A549 (cell line): ENCODE data around the gene C1QTNF3. TPM values are rescaled to one million over a fixed set of nuclear protein-coding genes. Genes with fewer than 3 reads are reported as not detected.

Experiments
- ATAC-seq, 2 experiments: fragments of 200-7000 bp in 1 of 2; fragments of >200 bp in 1 of 2; cut with Nextera tagmentation in 1 of 2; cut with Tn5 transposase in 1 of 2; 3 replicates each; pipeline versions ENCODE4 v1.8.0 to v1.9.1; 2018 to 2020; ENCODE audit warnings: mild to moderate bottlenecking in 1 of 2, moderate library complexity in 1 of 2
- CTCF ChIA-PET: fragments of 300-600 bp; sonication (Branson Sonifier 250); formaldehyde crosslinking; extraction: SDS; loops from one replicate; lab custom pipeline; 2021; ENCODE audit warnings: antibody characterized with exemption, inconsistent platforms; lab: Yijun Ruan, JAX
- POLR2A ChIA-PET: fragments of 350-600 bp; formaldehyde crosslinking; extraction: SDS; loops from one replicate; lab custom pipeline; 2021; ENCODE audit warnings: antibody characterized with exemption, inconsistent platforms; lab: Yijun Ruan, JAX
- DNase-seq, 2 experiments: peaks; one replicate each; pipeline versions ENCODE4 v3.0.0 to v3.0.0-alpha.2; 2011 to 2016; ENCODE audit warnings: low read depth in 1 of 2, low spot score in 1 of 2
- FAIRE-seq: peaks from 2 replicates; lab custom pipeline; 2011; peaks lifted over from hg19 to GRCh38; lab: Jason Lieb, UNC
- H3K27ac ChIP-seq, 2 experiments: fragments of >200 bp; sonication (Bioruptor Twin); formaldehyde crosslinking; 3 replicates each; pipeline ENCODE4 v1.5.1; 2016 to 2017
- H3K4me1 ChIP-seq: fragments of >200 bp; sonication (Bioruptor Twin); formaldehyde crosslinking; 3 replicates; pipeline ENCODE4 v1.6.1; 2016
- H3K4me2 ChIP-seq: fragments of >200 bp; sonication (Bioruptor Twin); formaldehyde crosslinking; 3 replicates; pipeline ENCODE4 v1.6.1; 2016
- H3K4me3 ChIP-seq: fragments of >200 bp; sonication (Bioruptor Twin); formaldehyde crosslinking; 3 replicates; pipeline ENCODE4 v1.5.1; 2016
- H3K9me3 ChIP-seq: fragments of >200 bp; sonication (Bioruptor Twin); formaldehyde crosslinking; 3 replicates; pipeline ENCODE4 v1.6.1; 2016
- CEBPB ChIP-seq, 2 experiments: fragments of >200 bp in 1 of 2; sonication (Bioruptor Twin) in 1 of 2; formaldehyde crosslinking in 1 of 2; IDR thresholded peaks; 2 replicates each; pipeline ENCODE4 v1.6.1; 2012 to 2016
- EHMT2 ChIP-seq: fragments of 200-600 bp; sonication (generic); IDR thresholded peaks from 2 replicates; pipeline ENCODE4 v1.6.1; 2016; ENCODE audit warnings: antibody characterized with exemption, low read depth, mild to moderate bottlenecking, moderate library complexity
- ELK1 ChIP-seq: fragments of 150-350 bp; IDR thresholded peaks from 2 replicates; pipeline ENCODE4 v1.6.1; 2014; ENCODE audit warnings: low read depth, mild to moderate bottlenecking, low read length
- HEYL ChIP-seq: fragments of 250-450 bp; sonication (Bioruptor Pico); IDR thresholded peaks from 2 replicates; pipeline ENCODE4 v1.8.0; 2021; ENCODE audit warnings: mild to moderate bottlenecking, moderate library complexity
- HMGXB4 ChIP-seq: fragments of 250-450 bp; sonication (Bioruptor Pico); IDR thresholded peaks from 2 replicates; pipeline ENCODE4 v1.5.0; 2021; ENCODE audit warnings: mild to moderate bottlenecking, moderate library complexity, borderline replicate concordance
- HOXB13 ChIP-seq: fragments of 250-450 bp; sonication (Bioruptor Pico); IDR thresholded peaks from 2 replicates; pipeline ENCODE4 v1.5.0; 2020; ENCODE audit warnings: low read depth, mild to moderate bottlenecking, moderate library complexity
- KDM1A ChIP-seq: fragments of 200-600 bp; sonication (generic); IDR thresholded peaks from 2 replicates; pipeline ENCODE4 v1.6.1; 2016; ENCODE audit warnings: low read depth, mild to moderate bottlenecking
- NPAS2 ChIP-seq: fragments of 250-450 bp; sonication (Bioruptor Pico); IDR thresholded peaks from 2 replicates; pipeline ENCODE4 v1.8.0; 2022; ENCODE audit warnings: mild to moderate bottlenecking, moderate library complexity, borderline replicate concordance
- PBX3 ChIP-seq: IDR thresholded peaks from 2 replicates; pipeline ENCODE4 v1.6.1; 2012
- PHF8 ChIP-seq: fragments of 200-600 bp; sonication (generic); IDR thresholded peaks from 2 replicates; pipeline ENCODE4 v1.6.1; 2016; ENCODE audit warnings: low read depth, mild to moderate bottlenecking, antibody characterized with exemption, moderate library complexity, borderline replicate concordance
- POLR2A ChIP-seq: IDR thresholded peaks from 2 replicates; pipeline ENCODE4 v1.6.1; 2012; ENCODE audit warnings: mild to moderate bottlenecking, low read length
- POLR2AphosphoS2 ChIP-seq: conservative IDR thresholded peaks from 2 replicates; pipeline ENCODE4 v1.6.1; 2012; ENCODE audit warnings: low read length, improper control_type of control experiment, inconsistent platforms
- RAD21 ChIP-seq, 2 experiments: fragments of >200 bp in 1 of 2; sonication (Bioruptor Twin) in 1 of 2; formaldehyde crosslinking in 1 of 2; IDR thresholded peaks in 1 of 2; conservative IDR thresholded peaks in 1 of 2; 2 replicates in 1 of 2; 3 replicates in 1 of 2; pipeline ENCODE4 v1.6.1; 2012 to 2018; ENCODE audit warnings: inconsistent platforms in 1 of 2
- RARB ChIP-seq: fragments of 250-450 bp; sonication (Bioruptor Pico); IDR thresholded peaks from 2 replicates; pipeline ENCODE4 v1.8.0; 2021; ENCODE audit warnings: mild to moderate bottlenecking, moderate library complexity
- REST ChIP-seq: fragments of 200-600 bp; sonication (generic); IDR thresholded peaks from 2 replicates; pipeline ENCODE4 v1.6.1; 2016; ENCODE audit warnings: antibody characterized with exemption, mild to moderate bottlenecking, moderate library complexity
- SREBF2 ChIP-seq: fragments of 450-650 bp; IDR thresholded peaks from 2 replicates; pipeline ENCODE4 v1.6.1; 2014; ENCODE audit warnings: mild to moderate bottlenecking, moderate library complexity
- WGBS: methylation state at CpG from one replicate; pipeline ENCODE4 v1.1.6; 2017; ENCODE audit errors: missing lambda C conversion rate; 5-methylcytosine and 5-hydroxymethylcytosine counted together
- polyA plus RNA-seq, 4 experiments: library from polyadenylated mRNA; depleted of rRNA in 3 of 4; stranded (reverse); fragments of >200 nt; fragmentation: RNase III in 1 of 4; extraction: RNeasy Plus Mini Kit Qiagen cat#74134 plus additional on column Dnase treatment in 1 of 4; gene quantifications; 2 replicates in 3 of 4; 3 replicates in 1 of 4; pipeline ENCODE4 v1.2.3, GENCODE V29; 2011 to 2017

C1QTNF3 gene
- polyA plus RNA-seq, 2 of the 4 experiments (the other 2 are of a cell fraction): 0.26 to 1.4 TPM

GRCh38 chr5:34047143-34047542 is 4.1 kb upstream of the C1QTNF3 start:
- H3K4me1 ChIP-seq: peaks cover 8% of the 10 kb centered on the region; the same call in 2 of the 3 replicates
- TF ChIP-seq HEYL (CRISPR knock-in tag) (no peak), EHMT2 (no peak), POLR2AphosphoS2 (no peak), KDM1A (no peak)
- no peaks in the 10 kb centered on the region for H3K9me3 ChIP-seq
- no peak overlapping the region for H3K27ac ChIP-seq
- ChIA-PET CTCF (no interaction called here), POLR2A (no interaction called here)
- no peak for ATAC-seq
- no peak overlapping the region; the same call in 2 of the 3 replicates for H3K4me2 ChIP-seq
- DNase-seq: no peak
- H3K4me3 ChIP-seq: no peak overlapping the region
- no peak for FAIRE-seq
- WGBS: 39% methylated on average over 4 of the region's 4 CpGs

GRCh38 chr5:34045996-34046395 is 3.0 kb upstream of the C1QTNF3 start:
- FAIRE-seq (no peak), DNase-seq (peak in 1 of 2 experiments; percentile 22), ATAC-seq (no peak)
- no peaks in the 10 kb centered on the region for H3K9me3 ChIP-seq
- peaks cover 8% of the 10 kb centered on the region; the same call in 2 of the 3 replicates for H3K4me1 ChIP-seq
- TF ChIP-seq POLR2A (no peak), HMGXB4 (CRISPR knock-in tag) (no peak), RARB (CRISPR knock-in tag) (no peak), SREBF2 (no peak)
- H3K27ac ChIP-seq: no peak overlapping the region
- ChIA-PET CTCF (no interaction called here), POLR2A (no interaction called here)
- 0 out of 3 replicates have a peak overlapping the region, but pooled peaks have one; percentile 24 for H3K4me2 ChIP-seq
- no peak overlapping the region for H3K4me3 ChIP-seq

GRCh38 chr5:34045023-34045422 is 2.0 kb upstream of the C1QTNF3 start:
- ATAC-seq (no peak), FAIRE-seq (no peak), DNase-seq (no peak)
- no peak for TF ChIP-seq PHF8
- no peak for TF ChIP-seq RAD21 (conservative IDR thresholded peaks at IDR 0.05 in 1 of 2, IDR thresholded peaks at IDR 0.05 in 1 of 2)
- TF ChIP-seq PBX3: no peak
- no peak for TF ChIP-seq CEBPB (IDR thresholded peaks at IDR 0.05)
- no peak for TF ChIP-seq HOXB13 (CRISPR knock-in tag)
- TF ChIP-seq ELK1: no peak
- TF ChIP-seq NPAS2 (CRISPR knock-in tag): no peak
- no peak for TF ChIP-seq REST
- POLR2A ChIA-PET: no interaction called here
- CTCF ChIA-PET: no interaction called here
- Histone ChIP-seq H3K4me1 (peaks cover 8% of the 10 kb centered on the region; the same call in 2 of the 3 replicates), H3K4me2 (no peak overlapping the region), H3K27ac (no peak overlapping the region), H3K9me3 (no peaks in the 10 kb centered on the region), H3K4me3 (no peak overlapping the region)
- 64% methylated on average over 3 of the region's 3 CpGs for WGBS
